Medulla oblongata (tissue), 1 donor: Measurements from ENCODE around the gene TCF4.
A peak's percentile ranks its signal among the peaks of the same experiment; 100 is the strongest.

Experiments used
- DNase-seq: peaks from one replicate; pipeline ENCODE4 v3.0.0-alpha.2; 2015; ENCODE audit errors: extremely low spot score

The TCF4 gene

DNA sequence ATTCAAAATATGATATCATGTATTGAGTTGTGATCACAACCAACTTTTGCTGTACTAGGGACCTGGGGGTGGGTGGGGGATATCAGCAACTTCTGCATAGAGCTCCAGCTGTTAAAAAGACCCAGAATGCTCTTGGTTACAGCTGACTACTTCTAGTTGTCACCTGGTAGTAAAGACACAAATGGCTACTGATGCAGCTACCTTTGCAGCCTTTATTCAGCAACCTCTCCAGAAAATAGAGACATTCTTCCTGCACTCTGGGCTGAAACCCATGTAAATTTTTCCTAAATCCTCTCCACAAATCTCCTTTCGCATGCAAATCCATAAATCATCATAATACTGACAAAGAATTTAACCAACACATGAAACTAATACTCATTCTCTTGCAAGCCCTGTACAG lies 238.3 kb downstream of the TCF4 start:
- no peak for DNase-seq

DNA sequence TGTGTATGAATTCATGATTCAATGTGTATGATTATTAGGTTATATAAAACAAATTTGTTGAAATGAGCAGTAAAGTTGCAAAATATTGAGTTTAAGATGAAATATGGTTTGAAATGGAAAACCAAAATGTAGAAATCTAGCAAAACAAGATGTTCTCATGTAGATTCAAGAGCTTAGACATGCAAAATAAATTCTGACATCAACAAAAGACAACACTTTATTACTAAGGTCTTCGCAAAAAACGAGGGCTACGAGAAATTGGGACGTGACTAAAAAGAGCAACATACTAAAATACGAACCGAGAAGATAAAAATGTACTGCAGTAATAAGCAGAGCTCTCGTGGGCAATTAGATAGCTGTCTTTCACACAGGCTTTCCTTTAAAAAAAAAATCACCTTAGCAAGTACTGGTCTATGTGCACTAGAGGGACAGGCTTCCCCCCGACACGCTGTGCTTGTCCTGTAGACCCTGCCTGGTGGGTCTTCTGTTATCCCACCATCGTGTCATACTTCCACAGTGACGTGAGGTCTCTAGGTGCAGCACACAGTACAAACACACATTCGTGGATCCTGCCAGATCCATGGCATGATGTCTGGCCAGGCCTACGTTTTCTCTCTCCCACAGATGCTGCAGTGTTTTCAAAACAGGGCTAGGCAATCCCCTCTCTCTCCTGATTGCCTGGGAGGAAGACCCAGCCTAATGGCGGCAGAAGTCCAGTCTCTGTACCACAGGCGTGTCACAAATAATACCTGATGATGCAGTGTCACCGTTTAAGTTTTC lies 240.8 kb downstream of the TCF4 start:
- DNase-seq, result no peak

DNA sequence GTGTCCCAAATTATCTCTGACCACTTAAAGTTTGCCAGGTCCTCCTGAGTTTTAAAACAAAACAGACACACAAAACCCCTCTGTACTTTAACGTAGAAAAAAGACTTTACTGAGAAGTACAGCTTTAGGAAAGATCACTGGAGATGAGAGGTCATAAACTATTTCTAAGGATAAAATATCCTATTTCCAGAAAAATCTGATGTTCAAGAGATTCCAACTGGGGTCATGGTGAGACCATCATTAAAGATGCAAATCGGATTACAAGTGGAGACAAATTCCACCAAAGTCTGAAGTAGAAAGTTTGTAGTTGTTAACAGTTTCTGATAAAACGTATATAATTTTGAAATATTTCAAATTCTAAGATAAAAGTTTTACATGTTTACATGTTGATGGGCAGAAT lies 241.6 kb downstream of the TCF4 start:
- no peak for DNase-seq

DNA sequence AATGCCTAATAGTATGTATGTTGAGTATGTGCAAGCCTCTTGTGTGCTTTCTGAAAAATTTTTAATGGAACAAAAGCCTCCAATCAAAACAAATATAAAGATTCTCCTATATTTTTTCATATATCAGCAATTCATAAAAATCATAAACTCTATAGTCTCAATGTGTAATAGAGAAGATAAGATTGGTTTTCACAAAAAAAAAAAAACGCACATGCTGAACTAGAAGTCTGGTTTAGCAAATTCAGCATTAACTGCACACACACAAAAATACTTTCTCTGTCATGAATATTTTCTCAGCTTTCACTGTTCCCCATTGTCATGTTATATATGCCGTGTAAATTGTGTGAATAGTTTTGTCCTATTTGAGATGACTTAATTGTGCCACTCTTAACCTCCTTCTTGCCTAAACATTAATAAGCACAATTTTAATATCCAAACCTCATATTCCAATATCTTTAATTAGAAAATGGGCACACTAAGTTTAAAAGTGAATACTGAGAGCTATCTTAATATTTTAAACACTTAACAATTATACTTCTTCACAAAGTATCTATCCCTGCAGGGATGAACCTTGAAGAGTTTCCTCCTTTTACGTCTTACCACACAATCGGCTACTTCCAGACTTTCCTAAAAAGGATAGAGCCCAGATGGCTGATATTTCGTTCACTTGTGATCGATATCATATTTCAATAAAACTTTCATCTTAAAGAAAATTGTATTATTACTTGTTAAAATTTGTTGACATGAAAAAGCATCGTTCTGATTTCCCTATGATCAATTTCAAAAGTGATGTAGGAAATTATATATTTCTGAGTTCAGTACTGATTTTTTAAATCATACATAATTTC lies 242.7 kb downstream of the TCF4 start:
- no peak for DNase-seq

DNA sequence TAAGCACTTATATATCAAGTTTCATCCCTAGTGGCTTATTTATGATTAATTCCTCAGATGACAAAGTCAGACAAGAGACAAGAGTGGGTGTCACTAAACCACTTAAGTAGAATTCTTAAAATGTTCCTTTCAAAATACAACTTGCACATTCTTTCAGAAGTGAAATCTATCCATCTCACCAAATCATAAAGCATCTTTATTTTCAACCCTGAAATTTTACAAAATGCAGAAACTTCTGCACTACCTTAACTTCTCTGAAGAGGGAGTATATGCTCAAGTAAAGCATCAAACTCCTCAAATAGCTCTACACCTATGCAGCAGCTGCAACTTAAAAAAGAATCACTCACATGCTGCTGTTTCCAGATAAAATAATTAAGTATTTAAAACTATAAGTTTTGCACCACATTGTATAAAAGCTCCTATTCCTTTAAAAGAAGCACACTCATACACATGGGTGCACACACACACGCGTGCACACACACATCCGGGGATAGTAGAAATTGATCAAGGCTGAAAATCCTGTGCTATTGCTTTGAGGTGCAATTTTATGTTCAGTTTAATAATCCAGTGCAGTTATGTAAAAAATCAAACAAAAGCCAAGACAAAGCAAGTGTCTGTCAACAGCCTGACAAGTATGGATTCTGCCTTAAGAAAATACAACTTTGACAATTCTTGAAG lies 244.5 kb downstream of the TCF4 start:
- DNase-seq, result no peak

DNA sequence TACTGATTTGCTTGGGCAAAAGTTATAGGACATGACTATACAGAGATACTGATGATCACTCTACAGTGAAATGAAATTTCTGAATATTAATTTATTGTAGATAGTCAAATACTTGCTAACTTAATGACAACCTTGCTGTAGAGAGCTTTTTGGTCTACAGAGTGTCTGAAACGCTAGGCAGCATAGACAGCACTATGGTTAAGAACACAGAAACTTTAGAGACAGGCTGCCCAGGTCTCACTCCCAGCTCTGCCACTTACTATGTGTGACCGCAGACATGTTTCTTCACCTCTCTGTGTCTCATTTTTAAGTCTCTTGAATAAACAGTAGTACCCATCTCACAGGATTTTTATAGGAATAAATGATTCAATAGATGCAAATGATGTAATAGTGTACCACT lies 247.0 kb downstream of the TCF4 start:
- DNase-seq, result no peak

DNA sequence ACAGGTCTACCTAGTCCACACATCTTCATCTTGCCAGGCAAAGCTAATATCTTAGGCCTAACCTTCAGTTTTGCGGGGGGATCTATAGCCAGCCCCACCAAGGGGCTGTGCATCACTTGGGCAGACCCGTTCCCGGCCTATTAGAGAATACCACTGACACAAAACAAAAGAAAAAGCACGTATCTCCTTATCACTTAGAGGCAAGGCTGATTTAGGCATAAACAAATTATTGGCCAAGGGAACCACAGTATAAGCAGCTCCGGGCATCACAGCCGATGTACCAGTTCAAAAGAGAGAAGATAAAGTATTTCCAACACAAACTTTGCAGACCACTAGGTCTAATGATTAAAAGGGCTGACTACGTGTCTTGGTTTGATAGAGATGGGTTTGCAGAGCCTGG lies 248.0 kb downstream of the TCF4 start:
- DNase-seq, result no peak

DNA sequence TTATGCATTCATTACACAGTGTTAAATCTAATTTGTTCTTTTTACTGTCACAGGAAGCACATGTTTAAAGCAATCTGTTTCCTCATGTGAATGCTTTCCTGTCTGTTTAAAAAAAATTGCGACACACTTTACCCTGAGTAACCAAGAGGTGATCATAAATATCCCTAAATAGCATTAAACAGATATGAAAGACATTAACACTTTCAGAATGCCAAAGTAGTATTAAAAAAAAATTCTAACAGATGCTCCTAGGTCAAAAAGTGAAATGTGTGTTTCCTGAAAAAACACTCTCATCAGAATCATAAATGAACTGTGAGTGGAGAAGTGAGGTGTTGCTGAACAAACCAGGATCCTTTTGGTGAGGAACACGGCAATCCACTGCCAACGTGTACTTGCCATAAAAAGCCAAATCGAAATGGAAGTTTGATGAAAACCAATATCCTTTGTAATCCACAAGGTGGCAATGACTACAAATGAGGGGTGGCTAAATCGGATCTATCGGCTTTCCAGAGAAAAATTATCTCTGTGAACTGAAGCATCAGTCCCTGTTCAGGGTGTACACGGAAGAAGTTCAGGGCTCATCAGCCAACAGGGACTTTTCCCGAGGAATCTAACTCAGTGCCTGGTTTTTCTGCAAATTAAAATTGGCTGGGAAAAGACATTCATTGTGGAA lies 248.9 kb downstream of the TCF4 start:
- DNase-seq, result no peak

DNA sequence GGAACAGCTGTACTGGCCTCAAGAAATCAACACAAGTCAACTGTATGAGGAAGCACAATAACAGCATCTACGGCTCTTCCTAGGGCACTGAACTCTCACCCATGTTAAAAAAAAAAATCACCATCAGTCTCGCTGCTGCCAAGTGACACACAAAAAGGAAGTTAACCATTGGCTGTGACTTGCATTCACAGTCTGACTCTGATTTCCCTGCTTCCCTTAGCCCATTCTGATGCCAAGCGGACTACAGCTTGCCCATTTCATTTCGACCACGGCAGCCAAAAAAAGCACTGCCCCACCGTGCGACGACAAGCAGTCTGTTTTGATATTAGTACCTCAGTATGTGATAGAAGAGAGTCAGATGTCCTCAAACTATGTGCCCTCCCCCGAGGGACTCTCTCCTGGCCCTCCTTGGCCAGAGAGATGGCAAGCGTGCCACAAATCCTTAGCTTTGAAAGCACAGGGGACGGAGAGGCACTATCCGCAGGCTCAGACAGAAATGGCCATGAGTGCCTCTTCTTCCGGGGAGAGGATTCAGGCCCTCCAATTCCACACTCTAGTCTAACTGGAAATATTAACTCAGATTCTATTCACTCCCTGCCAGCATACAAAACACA lies 250.0 kb downstream of the TCF4 start:
- peak; percentile 91 for DNase-seq

DNA sequence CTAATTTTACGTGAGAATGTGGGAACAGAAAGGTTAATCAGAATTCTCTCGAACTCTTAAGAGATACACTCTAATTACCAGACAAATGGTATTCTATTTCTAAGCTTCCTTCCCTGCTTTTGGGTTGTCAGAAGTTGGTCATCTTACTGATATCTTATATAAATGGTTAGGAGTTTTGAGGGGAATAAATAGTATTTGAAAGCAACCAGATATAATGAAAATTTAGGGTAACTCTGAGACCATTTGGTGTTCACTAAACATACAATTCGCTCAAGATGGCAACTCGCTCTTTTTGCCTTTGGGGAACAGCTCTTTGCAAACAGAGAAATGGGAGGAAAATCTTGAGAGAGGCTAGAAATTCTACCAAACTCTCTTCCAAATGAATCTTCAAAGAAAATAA lies 250.9 kb downstream of the TCF4 start:
- no peak for DNase-seq

DNA sequence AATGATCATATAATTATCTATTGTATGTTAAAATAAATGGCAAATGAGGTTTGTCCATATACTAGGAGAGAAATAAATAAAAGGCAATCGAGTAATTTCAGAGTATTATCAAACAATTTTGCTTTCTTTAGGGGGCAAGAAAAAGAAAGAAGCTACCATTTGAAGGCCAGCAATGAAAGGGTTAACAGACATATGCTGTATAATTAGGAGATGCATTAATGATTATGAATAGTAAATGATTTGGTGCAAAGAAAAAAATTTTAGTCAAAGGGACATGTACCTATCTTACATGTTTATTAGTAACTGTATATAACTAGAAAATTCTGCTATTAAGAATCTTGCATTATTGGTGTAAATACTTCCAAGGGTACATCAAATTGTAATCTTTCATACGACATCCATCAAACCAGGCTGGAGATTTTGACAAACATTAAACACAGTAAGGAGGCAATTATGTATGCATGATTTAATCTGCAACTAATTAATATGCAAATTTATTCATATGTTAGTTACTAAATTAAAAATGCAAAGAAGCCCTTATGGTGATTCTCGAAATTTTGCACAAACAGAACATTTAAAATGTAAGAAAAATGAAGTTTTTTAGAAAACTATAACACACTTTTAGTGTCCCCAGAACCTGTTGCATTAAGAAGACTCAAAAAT lies 251.4 kb downstream of the TCF4 start:
- DNase-seq, result no peak

DNA sequence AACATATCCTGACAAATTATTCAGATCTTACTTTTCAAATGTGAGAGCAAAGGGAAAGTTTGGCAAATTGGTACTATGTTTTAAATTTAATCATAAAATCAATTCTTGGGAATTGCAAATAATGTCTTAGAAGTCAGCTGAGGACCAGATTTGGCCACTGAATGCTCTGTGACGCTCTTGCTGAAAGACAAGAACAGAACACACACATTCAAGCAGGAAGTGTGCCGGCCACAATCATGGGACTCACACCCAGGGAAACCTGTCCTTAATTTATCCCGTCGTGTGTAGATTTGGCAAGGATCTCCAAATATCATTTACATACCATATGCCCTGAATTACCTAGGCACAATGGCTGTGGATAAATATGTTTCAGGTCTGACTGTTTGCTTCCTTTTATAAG lies 253.1 kb downstream of the TCF4 start:
- DNase-seq, result peak; percentile 91

DNA sequence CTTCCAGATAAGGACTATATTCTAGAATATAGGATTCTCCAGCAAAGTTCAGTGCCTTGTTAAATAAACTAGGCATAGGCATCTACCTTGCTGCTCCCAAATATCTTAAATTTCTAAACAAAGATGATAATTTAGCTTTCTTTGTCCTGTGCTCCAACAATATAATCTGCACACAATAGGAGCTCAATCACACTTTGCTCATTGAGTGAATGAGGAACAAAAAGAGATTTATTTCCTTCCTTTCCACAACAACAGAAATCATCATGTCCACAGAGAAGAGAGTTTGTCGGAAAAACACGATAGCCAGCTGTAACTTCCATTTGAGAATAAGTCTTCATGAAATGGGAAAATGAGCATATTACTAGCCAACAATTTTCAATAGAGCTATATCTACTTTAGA lies 256.7 kb downstream of the TCF4 start:
- DNase-seq, result no peak

DNA sequence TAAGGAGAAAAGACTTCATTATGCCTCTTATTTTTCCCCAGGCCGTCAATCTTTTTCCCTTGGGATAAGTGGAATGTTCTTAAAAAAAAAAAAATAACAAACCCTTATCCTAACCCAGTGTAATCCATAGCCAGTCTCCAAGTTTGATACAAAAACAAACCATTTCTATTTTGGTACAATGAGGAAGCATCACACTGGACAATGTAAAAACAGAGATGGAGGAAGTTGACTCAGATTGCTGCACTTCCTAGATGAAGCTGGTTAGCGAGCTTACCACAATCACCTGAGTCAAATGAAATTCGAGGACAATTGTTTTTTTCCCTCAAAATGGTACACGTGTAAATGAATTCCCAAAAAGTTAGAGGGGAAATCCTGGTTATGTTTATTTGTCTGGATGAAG lies 259.7 kb downstream of the TCF4 start:
- DNase-seq, result peak; percentile 81

DNA sequence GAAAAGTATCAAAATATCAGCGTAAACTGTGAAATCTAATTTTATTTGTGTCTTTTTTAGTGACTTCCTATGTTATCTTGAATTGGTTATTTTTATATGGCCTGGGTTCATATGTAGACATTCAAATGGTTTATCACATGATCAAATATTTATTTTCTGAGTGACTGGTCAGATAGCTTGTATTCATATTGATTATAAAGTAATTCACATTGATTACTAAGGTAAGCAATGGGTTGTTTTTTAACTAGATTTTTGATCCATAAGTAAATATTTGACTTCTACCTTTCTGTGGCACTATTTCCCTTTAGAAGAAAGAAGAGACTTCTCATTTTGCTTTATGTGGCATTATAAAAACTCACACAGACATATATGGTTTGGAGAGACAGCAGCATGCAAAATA lies 260.5 kb downstream of the TCF4 start:
- DNase-seq, result no peak

DNA sequence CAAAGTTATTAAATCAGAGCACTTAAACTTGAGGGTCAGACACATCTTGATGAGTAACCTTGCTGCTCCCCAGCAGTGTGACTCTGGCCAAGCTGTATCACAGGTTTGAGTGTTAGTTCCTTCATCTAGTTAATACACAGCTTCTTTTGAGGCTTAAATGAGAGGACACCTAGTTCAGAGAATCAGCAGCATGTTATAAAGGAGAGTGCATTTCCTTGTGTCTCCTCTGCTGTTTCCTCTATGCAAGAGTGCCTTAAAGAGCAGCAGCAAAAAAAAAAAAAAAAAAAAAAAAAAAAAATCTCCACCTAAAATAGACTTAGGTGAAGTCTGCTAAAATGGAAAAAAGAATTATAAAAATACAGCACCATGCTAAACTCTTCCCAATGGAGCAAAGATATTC lies 261.9 kb downstream of the TCF4 start:
- no peak for DNase-seq

DNA sequence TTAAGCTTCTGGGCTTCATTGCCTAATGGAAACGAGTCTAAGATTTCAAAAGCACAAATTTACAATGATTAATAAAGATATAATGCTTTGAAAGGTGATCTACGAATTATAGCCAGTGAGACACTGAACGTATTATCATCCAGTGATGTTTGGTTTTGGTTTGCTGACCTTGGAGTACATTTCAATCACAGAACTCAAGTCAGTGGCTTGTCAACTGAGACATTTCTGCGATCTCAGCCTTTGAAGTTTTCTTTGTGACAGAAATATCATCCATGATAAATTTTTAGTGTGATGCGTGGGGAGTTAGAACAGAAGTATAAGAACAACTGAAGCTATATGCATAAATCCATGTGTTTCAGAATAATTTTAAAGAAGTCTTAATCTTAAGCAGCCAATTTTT lies 263.8 kb downstream of the TCF4 start:
- peak; percentile 35 for DNase-seq

DNA sequence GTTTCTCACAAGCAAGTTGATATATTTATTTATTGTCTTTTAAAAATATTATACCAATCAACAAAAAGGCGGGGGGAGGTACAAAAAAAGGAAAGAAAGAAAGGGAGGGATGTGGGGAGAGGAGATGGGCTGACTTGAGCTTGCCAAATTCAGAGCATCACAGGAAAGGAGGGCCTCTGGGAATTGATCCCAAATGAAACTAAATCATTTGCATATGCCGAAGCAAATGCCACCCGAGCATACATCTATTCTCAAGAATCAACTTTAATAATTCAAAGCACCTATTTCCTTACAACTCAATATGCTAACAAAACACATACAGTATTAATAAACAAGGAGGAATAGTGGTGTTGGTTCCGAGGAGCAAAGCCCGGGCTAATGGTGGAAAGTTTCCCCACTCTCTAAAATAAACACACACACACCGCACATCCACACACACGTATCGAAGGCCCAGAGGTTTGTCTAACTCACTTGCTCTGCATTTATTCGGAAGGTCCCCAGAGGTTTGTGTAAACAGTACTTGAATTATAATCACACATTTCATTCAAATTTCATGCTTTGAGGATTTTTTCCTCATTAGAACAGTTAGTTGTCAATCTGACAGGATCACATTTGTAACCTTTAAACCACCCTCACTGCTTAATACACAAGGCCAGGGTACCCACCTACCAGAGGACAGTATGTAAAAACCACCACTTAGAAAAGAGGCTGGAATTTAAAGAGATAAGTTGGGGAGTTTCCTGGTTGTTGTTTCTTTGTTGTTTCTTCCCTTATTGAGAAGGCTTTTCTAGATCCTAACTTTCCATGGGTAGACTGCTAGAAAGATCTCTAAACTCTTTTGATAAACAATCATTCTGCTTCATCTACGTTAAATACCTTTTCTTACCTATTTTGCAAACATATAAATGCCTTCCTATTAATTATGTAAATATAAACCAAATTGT lies 264.7 kb downstream of the TCF4 start:
- peak; percentile 47 for DNase-seq

DNA sequence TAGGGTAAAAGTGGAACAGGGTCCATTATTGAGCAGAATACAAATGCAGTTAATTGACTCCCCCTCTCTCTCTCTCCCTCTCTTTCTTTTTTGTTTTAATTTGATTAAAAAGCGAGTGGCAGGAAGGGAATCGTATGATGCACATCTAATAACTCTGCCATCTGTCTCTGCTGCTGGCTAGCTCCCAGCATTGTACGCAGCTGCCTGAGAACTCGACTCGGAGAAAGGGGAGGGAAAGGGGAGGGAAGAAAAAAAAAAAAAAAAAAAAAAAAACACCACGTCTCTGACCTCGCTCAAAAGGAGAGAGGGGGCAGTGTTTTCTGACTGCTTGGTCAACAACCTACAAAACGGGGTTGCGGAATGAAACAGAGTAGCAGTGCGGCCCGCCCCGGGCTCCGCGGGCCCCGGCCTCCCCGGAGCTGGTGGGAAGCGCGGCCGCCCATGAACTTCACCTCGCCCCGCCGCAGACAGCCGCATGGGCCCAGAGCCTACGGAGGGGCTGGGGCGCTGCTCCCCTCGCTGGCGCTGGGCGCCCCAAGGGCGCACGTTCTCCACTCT lies 265.7 kb downstream of the TCF4 start:
- peak; percentile 95 for DNase-seq
